PC-9 (cell line): Measurements from ENCODE around the gene AMH. TPM values are rescaled to one million over a fixed set of nuclear protein-coding genes. Genes with fewer than 3 reads are reported as not detected.

ENCODE experiments used
- BruUV-seq: library from RNA; stranded (reverse); fragments of 400-500 nt; replicated peaks from 2 replicates; lab custom pipeline; 2021; lab: Mats Ljungman, UMichigan
- CTCF ChIA-PET: fragments of 300-600 bp; sonication (Branson Sonifier 250); formaldehyde crosslinking; loops from one replicate; lab custom pipeline; 2022; ENCODE audit warnings: antibody characterized with exemption; lab: Charles Lee
- POLR2A ChIA-PET: fragments of 300-600 bp; sonication (Branson Sonifier 250); formaldehyde crosslinking; loops from one replicate; lab custom pipeline; 2022; ENCODE audit warnings: antibody characterized with exemption; ENCODE audit not compliant: unreplicated experiment; lab: Charles Lee
- DNase-seq, 2 experiments: peaks; one replicate each; pipeline versions ENCODE4 v3.0.0 to v3.0.0-alpha.2; 2015 to 2022; ENCODE audit warnings: mixed read lengths in 1 of 2
- H2AFZ ChIP-seq: fragments of 200-600 bp; sonication (generic); 2 replicates; pipeline ENCODE4 v1.8.1; 2017; ENCODE audit warnings: antibody characterized with exemption
- H3F3A ChIP-seq: fragments of 200-600 bp; sonication (generic); 2 replicates; pipeline ENCODE4 v1.8.1; 2017; ENCODE audit warnings: antibody characterized with exemption, mild to moderate bottlenecking, low read depth; ENCODE audit not compliant: insufficient read depth
- H3K27ac ChIP-seq: fragments of 200-600 bp; sonication (generic); 2 replicates; pipeline ENCODE4 v1.6.1; 2016; ENCODE audit warnings: mixed run types
- H3K27me3 ChIP-seq: fragments of 200-600 bp; sonication (generic); 2 replicates; pipeline ENCODE4 v1.6.1; 2016; ENCODE audit warnings: low read depth, mixed run types; ENCODE audit not compliant: insufficient read depth
- H3K36me3 ChIP-seq: fragments of 200-600 bp; sonication (generic); 2 replicates; pipeline ENCODE4 v1.6.1; 2016; ENCODE audit warnings: low read depth, mixed run types
- H3K4me1 ChIP-seq: fragments of 200-600 bp; sonication (generic); replicated peaks from 2 replicates; pipeline ENCODE4 v1.6.1; 2016; ENCODE audit warnings: mixed run types; ENCODE audit not compliant: insufficient read depth
- H3K4me2 ChIP-seq: fragments of 200-600 bp; sonication (generic); 2 replicates; pipeline ENCODE4 v1.6.1; 2017; ENCODE audit warnings: mixed run types
- H3K4me3 ChIP-seq: fragments of 200-600 bp; sonication (generic); 2 replicates; pipeline ENCODE4 v1.6.1; 2016; ENCODE audit warnings: mixed run types
- H3K79me2 ChIP-seq: fragments of 200-600 bp; sonication (generic); 2 replicates; pipeline ENCODE4 v1.6.1; 2017; ENCODE audit warnings: low read depth, mixed run types
- H3K9me2 ChIP-seq: fragments of 200-600 bp; sonication (generic); 2 replicates; pipeline ENCODE4 v1.8.1; 2017; ENCODE audit warnings: mild to moderate bottlenecking; ENCODE audit not compliant: insufficient read depth
- H3K9me3 ChIP-seq: fragments of 200-600 bp; sonication (generic); 2 replicates; pipeline ENCODE4 v1.8.1; 2016; ENCODE audit warnings: low read depth; ENCODE audit not compliant: insufficient read depth
- H4K20me1 ChIP-seq: fragments of 200-600 bp; sonication (generic); 2 replicates; pipeline ENCODE4 v1.8.1; 2017; ENCODE audit not compliant: insufficient read depth
- EZH2 ChIP-seq: fragments of 200-600 bp; sonication (generic); IDR thresholded peaks from 2 replicates; pipeline ENCODE4 v1.8.0; 2017; ENCODE audit warnings: antibody characterized with exemption, low read depth
- intact Hi-C: fragments of 100-400 bp; cut with micrococcal nuclease; formaldehyde crosslinking; loops from one replicate; pipeline ENCODE4 v1.10.0; 2022; ENCODE audit not compliant: unreplicated experiment
- total RNA-seq: library from RNA; stranded (reverse); gene quantifications from 2 replicates; pipeline ENCODE4 v1.2.3, GENCODE V29; 2021
- TF ChIP-seq, protein P1 (sequence below): fragments of 200-600 bp; sonication (generic); conservative IDR thresholded peaks from 2 replicates; pipeline ENCODE4 v1.6.1; 2017; ENCODE audit warnings: mixed run types, antibody characterized with exemption, mild to moderate bottlenecking, moderate library complexity

AMH gene
- total RNA-seq, 1 experiment from 2014 or later, result 8.1 TPM

DNA sequence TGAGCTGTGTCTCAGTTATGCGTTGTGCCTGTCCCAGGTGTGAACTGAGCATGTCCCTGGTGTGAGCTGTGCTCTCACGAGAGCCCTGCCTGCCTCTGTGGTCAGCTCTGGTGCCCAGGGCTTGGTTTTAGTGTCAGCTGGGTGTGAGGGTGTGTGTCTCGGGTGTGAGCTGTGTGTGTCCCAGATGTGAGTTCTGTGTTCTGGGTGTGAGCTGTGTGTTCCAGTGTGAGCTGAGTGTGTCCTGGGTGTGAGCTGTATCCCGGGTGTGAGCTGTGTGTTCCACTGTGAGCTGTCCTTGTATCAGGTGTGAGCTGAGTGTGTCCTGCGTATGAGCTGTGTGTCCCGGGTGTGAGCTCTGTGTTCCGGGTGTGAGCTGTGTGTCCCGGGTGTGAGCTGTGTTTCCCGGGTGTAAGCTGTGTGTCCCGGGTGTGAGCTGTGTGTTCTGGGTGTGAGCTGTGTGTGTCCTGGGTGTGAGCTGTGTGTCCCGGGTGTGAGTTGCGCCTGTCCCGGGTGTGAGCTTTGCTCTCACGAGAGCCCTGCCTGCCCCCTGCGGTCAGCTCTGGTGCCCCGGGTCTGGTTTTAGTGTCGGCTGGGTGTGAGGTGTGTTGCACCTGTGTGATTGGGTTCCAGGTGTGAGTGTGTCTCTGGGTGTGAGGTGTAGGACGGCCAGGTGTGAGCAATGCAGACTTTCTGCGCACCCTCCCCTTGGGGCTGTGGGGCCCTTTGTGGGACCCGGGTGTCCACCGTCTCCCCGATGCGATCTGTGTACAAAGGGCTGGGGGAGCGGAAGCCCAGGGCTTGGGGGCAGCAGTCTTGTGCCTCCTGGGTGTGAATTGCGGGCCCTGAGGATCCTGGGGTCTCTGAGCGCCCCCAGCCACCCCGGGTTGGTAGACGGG is 39.9 kb downstream of the AMH start:
- Histone ChIP-seq H3K36me3 (no peaks in the 10 kb centered on the region), H3K9me2 (no peaks in the 10 kb centered on the region), H3K4me1 (no peaks in the 10 kb centered on the region), H3F3A (no peaks in the 10 kb centered on the region), H3K27ac (no peak overlapping the region), H4K20me1 (no peaks in the 10 kb centered on the region), H3K4me3 (no peak overlapping the region), H3K9me3 (no peaks in the 10 kb centered on the region), H3K79me2 (no peaks in the 10 kb centered on the region), H3K27me3 (no peaks in the 10 kb centered on the region), H3K4me2 (no peak overlapping the region), H2AFZ (no peak overlapping the region)
- CTCF ChIA-PET, result no interaction called here
- TF ChIP-seq, protein P1, sequence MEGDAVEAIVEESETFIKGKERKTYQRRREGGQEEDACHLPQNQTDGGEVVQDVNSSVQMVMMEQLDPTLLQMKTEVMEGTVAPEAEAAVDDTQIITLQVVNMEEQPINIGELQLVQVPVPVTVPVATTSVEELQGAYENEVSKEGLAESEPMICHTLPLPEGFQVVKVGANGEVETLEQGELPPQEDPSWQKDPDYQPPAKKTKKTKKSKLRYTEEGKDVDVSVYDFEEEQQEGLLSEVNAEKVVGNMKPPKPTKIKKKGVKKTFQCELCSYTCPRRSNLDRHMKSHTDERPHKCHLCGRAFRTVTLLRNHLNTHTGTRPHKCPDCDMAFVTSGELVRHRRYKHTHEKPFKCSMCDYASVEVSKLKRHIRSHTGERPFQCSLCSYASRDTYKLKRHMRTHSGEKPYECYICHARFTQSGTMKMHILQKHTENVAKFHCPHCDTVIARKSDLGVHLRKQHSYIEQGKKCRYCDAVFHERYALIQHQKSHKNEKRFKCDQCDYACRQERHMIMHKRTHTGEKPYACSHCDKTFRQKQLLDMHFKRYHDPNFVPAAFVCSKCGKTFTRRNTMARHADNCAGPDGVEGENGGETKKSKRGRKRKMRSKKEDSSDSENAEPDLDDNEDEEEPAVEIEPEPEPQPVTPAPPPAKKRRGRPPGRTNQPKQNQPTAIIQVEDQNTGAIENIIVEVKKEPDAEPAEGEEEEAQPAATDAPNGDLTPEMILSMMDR, result no peak
- TF ChIP-seq EZH2, result no peak
- no peak for DNase-seq
- POLR2A ChIA-PET, result no interaction called here
- no TSS peak for BruUV-seq
- intact Hi-C loops, result no loop called here

DNA sequence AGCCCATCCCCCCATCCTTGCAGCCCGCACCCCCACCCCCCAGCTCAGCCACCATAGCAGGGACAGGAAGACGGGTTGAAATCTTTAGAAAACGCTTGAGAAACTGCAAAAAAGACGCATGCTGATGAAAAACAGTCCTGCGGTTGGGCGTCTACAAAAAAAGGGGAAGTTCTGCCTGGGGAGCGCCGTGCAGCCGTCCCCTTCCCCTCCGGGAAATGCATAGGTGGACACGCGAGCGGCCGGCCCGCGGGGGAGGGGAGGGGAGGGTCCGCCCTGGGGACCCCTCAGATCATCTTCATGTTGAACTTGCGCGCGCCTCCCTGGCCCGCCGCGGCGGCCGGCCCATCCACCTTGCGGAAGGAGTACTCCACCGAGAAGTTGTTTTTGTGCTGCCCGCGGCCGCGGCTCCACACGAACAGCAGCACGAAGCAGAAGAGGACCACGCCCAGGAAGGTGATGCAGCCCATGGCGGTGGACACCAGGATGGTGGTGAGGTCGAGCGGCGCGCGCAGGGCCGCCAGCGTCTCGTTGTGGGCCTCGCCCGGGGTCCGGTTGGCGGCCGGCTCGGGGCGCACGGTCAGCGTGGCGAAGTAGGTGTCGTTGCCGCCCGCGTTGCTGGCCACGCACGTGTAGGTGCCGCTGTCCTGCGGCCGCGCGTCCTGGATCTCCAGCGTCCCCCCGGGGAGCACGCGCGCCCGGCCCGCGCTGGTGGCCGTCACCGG is 40.8 kb downstream of the AMH start:
- Histone ChIP-seq H3K4me2 (no peak overlapping the region), H2AFZ (no peak overlapping the region), H3K9me3 (no peaks in the 10 kb centered on the region), H3K36me3 (no peaks in the 10 kb centered on the region), H3K4me1 (no peaks in the 10 kb centered on the region), H3K27me3 (no peaks in the 10 kb centered on the region), H4K20me1 (no peaks in the 10 kb centered on the region), H3K4me3 (no peak overlapping the region), H3F3A (no peaks in the 10 kb centered on the region), H3K27ac (no peak overlapping the region), H3K9me2 (no peaks in the 10 kb centered on the region), H3K79me2 (no peaks in the 10 kb centered on the region)
- ChIA-PET POLR2A (no interaction called here), CTCF (no interaction called here)
- intact Hi-C loops, result no loop called here
- no TSS peak for BruUV-seq
- DNase-seq, result no peak
- TF ChIP-seq, protein P1, result no peak
- no peak for TF ChIP-seq EZH2

DNA sequence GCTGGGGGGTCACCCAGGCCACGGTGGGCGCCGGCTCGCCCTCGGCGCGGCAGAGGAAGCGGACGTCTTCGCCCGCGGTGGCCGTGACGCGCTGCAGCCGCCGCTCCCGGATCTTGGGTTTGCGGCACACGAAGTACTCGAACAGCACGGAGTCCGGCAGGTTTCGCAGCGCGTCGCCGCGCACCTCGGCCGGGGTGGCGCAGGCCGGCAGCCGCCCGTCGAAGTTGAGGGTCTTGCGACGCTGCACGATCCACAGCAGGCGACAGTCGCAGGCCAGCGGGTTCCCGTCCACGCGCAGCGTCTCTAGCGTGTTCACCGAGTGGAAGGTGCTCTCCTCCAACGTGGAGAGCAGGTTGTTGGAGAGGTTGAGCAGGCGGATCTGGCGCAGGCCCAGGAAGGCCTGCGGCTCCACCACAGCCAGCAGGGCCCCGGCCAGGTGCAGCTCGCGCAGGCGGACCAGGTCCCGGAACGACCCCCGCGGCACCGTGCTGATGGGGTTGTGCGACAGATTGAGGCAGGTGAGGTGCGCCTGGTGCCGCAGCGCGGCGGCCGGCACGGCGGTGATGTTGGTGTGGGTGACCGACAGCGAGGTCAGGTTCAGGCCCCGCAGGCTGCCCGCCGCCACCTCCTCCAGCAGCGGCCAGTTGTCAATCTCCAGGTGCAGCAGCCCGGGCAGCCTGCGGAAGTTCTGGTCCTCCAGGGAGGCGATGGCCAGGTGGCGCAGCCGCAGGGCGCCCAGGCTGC is 41.5 kb downstream of the AMH start:
- CTCF ChIA-PET, result no interaction called here
- Histone ChIP-seq H3F3A (no peaks in the 10 kb centered on the region), H3K27me3 (no peaks in the 10 kb centered on the region), H3K4me2 (no peak overlapping the region), H2AFZ (no peak overlapping the region), H3K4me3 (no peak overlapping the region), H4K20me1 (no peaks in the 10 kb centered on the region), H3K27ac (no peak overlapping the region), H3K36me3 (no peaks in the 10 kb centered on the region), H3K9me3 (no peaks in the 10 kb centered on the region), H3K79me2 (no peaks in the 10 kb centered on the region), H3K9me2 (no peaks in the 10 kb centered on the region), H3K4me1 (no peaks in the 10 kb centered on the region)
- BruUV-seq, result no TSS peak
- no peak for TF ChIP-seq EZH2
- POLR2A ChIA-PET, result no interaction called here
- DNase-seq, result no peak
- intact Hi-C loops, result no loop called here
